ENCODE measurements around the gene LRIG1. TPM values are rescaled to one million over a fixed set of nuclear protein-coding genes. Genes with fewer than 3 reads are reported as not detected.

Gene LRIG1
- total and polyA plus RNA-seq, 9 of the 15 experiments (the other 6 are each of a cell fraction or from before 2014, with no cell fraction given) = 0.05 to 0.38 (median 0.13) TPM; not detected in 3

DNA sequence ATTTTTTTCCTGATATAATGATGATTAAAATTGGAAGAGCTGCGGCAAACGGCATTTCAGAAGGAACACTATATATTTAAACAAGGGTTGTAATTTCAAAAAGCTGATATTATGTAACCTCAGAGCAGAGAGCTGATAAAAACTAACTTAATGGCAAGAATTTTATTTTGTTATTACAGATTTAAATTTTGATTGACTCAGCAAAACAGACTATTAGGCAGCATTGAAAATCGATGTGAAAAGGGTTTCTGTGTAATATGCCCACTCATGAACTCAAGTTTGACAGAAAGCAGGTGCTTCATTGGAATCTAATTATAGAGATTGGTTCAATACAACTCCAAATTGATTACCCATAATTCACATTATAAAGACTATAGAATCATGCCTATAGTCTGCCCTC lies 24.9 kb upstream of the LRIG1 start (continued):
- TF ChIP-seq ZNF644 (tag; IDR thresholded peaks at IDR 0.05; ENCODE audit: low read depth) = no peak
- TF ChIP-seq TFE3 (CRISPR knock-in tag; IDR thresholded peaks at IDR 0.05) = no peak
- TF ChIP-seq SAFB (IDR thresholded peaks at IDR 0.05; ENCODE audit: borderline replicate concordance, low read depth, low read length) = no peak
- no peak for TF ChIP-seq SIN3A (IDR thresholded peaks at IDR 0.05; ENCODE audit: borderline replicate concordance in 2 of 2, control insufficient read depth in 1 of 2, low read depth in 2 of 2, low read length in 2 of 2)

GRCh38 chr3:66520724-66521123 lies 19.9 kb upstream of the LRIG1 start:
- no peak for FAIRE-seq
- Histone ChIP-seq H3K9me3 (replicated peaks; ENCODE audit: control insufficient read depth, insufficient read depth, low read depth, low read length) (no peaks in the 10 kb centered on the region), H3K27me3 (ENCODE audit: control insufficient read depth in 2 of 2, insufficient read depth in 2 of 2, low read length in 2 of 2) (no peaks in the 10 kb centered on the region), H3K4me3 (no peak overlapping the region), H3K27ac (ENCODE audit: extremely low read depth, low read depth, low read length) (no peak overlapping the region), H3K9ac (ENCODE audit: insufficient read depth in 1 of 2, low read depth in 2 of 2, low read length in 2 of 2) (no peak overlapping the region), H3K36me3 (ENCODE audit: control insufficient read depth, insufficient read depth, low read length) (no peaks in the 10 kb centered on the region), H3K79me2 (ENCODE audit: control insufficient read depth, insufficient read depth, low read length) (no peaks in the 10 kb centered on the region), H4K20me1 (replicated peaks; ENCODE audit: control insufficient read depth, insufficient read depth, low read length) (no peaks in the 10 kb centered on the region; the same call in 1 of the 2 replicates), H2AFZ (ENCODE audit: low read depth, low read length) (no peak overlapping the region), H3K9me1 (ENCODE audit: control insufficient read depth, insufficient read depth, low read length) (no peaks in the 10 kb centered on the region), H3K4me2 (ENCODE audit: insufficient read depth, low read length) (no peak overlapping the region), H3K4me1 (replicated peaks in 1 of 2; ENCODE audit: control insufficient read depth in 2 of 2, insufficient read depth in 2 of 2, low read length in 2 of 2) (no peaks in the 10 kb centered on the region; a peak in 1 of 5 replicates)
- ChIA-PET CTCF (ENCODE audit: low intra/inter-chr PET ratio) (no interaction called here), POLR2A (no interaction called here)
- WGBS (ENCODE audit: insufficient coverage, low coverage, missing lambda C conversion rate) = 5% methylated on average over 2 of the region's 2 CpGs
- no TSS peak for BruUV-seq (replicated peaks)
- no peak for DNase-seq (ENCODE audit: extremely low read depth in 1 of 4, low spot score in 3 of 4)
- in situ Hi-C loops (cut with MboI) (no loop called here), intact Hi-C loops (cut with micrococcal nuclease) (no loop called here)
- ATAC-seq = no peak
- TF ChIP-seq ZFX (CRISPR knock-in tag; IDR thresholded peaks at IDR 0.05) = no peak
- no peak for TF ChIP-seq CBX5 (IDR thresholded peaks at IDR 0.05; ENCODE audit: borderline replicate concordance, low read depth)
- TF ChIP-seq SRF (CRISPR knock-in tag; IDR thresholded peaks at IDR 0.05) = no peak
- TF ChIP-seq ZFP91 (CRISPR knock-in tag; IDR thresholded peaks at IDR 0.05) = no peak
- TF ChIP-seq, protein P1, sequence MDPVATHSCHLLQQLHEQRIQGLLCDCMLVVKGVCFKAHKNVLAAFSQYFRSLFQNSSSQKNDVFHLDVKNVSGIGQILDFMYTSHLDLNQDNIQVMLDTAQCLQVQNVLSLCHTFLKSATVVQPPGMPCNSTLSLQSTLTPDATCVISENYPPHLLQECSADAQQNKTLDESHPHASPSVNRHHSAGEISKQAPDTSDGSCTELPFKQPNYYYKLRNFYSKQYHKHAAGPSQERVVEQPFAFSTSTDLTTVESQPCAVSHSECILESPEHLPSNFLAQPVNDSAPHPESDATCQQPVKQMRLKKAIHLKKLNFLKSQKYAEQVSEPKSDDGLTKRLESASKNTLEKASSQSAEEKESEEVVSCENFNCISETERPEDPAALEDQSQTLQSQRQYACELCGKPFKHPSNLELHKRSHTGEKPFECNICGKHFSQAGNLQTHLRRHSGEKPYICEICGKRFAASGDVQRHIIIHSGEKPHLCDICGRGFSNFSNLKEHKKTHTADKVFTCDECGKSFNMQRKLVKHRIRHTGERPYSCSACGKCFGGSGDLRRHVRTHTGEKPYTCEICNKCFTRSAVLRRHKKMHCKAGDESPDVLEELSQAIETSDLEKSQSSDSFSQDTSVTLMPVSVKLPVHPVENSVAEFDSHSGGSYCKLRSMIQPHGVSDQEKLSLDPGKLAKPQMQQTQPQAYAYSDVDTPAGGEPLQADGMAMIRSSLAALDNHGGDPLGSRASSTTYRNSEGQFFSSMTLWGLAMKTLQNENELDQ (CRISPR knock-in tag; IDR thresholded peaks at IDR 0.05; ENCODE audit: borderline replicate concordance) = no peak
- TF ChIP-seq SRSF9 (IDR thresholded peaks at IDR 0.05; ENCODE audit: borderline replicate concordance, low read depth, low read length) = no peak
- no peak for TF ChIP-seq RBM25 (IDR thresholded peaks at IDR 0.05; ENCODE audit: low read depth, low read length, severe bottlenecking)
- TF ChIP-seq ZNF830 (CRISPR knock-in tag; IDR thresholded peaks at IDR 0.05) = no peak
